Prostate gland (tissue), 2 donors: Measurements from ENCODE around the gene HCN4.

ENCODE experiments used
- CTCF ChIP-seq, 4 experiments: fragments of 200-600 bp in 2 of 4; fragments of 450-650 bp in 2 of 4; sonication (generic) in 2 of 4; IDR thresholded peaks; 1 replicate in 3 of 4; 2 replicates in 1 of 4; pipeline ENCODE4 v1.5.1; 2016 to 2019; ENCODE audit warnings: antibody characterized with exemption in 4 of 4, mild to moderate bottlenecking in 2 of 4, moderate library complexity in 2 of 4
- POLR2A ChIP-seq: fragments of 450-650 bp; IDR thresholded peaks from one replicate; pipeline ENCODE4 v1.6.1; 2016; ENCODE audit warnings: antibody characterized with exemption, mild to moderate bottlenecking

- no peak for TF ChIP-seq POLR2A
- TF ChIP-seq CTCF (IDR thresholded peaks at IDR 0.05), result no peak
These were observed 15.0 kb downstream of the HCN4 start for GRCh38 chr15:73353734-73354133.
